GM19438 (cell line): ENCODE measurements around the gene FGF14.
"Not testable (repeated sequence)": the region's sequence is repeated elsewhere in the genome, so short reads cannot be mapped to it uniquely, and the experiment has no call there.

ENCODE experiments used
- ATAC-seq: cut with Tn5 transposase; IDR thresholded peaks from one replicate; pipeline ENCODE4 v1.9.1; 2021; ENCODE audit warnings: low read depth; ENCODE audit not compliant: unreplicated experiment

Gene FGF14

DNA sequence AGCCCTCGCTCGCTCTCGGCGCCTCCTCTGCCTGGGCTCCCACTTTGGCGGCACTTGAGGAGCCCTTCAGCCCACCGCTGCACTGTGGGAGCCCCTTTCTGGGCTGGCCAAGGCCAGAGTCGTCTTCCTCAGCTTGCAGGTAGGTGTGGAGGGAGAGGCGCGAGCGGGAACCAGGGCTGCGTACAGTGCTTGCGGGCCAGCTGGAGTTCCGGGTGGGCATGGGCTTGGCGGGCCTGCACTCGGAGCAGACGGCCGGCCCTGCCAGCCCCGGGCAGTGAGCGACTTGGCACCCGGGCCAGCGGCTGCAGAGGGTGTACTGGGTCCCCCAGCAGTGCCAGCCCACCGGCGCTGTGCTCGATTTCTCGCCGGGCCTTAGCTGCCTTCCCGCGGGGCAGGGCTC lies 333.5 kb downstream of the FGF14 start:
- not testable (repeated sequence) for ATAC-seq

DNA sequence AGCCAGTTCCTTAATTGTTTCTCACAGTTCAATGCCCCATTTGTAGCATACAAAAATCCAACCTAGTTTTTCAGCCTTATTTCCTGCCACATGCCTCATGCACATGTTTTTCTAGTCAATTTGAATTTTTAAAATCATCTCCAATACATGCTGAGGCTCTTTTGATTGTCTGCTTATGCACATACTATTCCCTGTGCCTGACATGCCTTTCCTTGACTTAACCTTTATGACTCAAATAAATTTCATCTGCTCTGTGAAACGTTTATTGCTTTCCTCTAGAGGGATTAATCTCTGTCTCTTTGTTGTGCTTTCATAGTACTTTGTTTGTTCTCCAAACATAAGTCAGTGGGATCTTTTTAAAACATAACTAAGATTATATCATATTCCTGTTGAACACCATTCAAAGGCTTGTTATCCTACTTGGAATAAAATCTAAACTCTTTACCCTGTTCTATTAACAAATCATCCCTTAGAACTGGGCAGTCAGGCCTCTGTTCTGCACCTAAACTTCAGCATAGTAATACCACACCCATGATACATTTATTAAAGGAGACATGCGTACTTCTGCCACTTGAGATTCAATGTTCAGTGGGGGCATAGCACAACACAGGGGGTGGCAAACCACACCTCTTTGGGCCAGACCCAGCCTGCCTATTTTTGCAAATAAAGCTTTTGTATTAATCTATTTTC lies 346.6 kb downstream of the FGF14 start:
- ATAC-seq: no peak

DNA sequence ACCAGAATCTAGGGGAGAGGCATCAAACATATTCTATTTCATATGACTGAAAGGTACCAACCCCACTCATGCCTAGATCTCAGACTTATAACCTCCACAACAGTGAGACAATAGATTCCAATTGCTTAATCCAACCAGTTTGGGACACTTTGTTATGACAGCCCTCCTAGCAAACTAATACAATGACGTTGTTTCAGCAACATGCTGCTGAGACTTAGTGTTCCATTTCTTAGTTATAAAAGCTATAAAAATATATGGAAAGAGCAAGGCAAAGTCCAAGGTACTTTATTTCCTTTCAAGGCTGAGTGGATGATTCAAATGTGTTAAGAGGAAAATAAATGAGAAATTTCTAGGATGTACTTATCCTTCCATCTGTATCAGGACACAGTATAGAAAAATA lies 352.0 kb downstream of the FGF14 start:
- ATAC-seq: no peak

DNA sequence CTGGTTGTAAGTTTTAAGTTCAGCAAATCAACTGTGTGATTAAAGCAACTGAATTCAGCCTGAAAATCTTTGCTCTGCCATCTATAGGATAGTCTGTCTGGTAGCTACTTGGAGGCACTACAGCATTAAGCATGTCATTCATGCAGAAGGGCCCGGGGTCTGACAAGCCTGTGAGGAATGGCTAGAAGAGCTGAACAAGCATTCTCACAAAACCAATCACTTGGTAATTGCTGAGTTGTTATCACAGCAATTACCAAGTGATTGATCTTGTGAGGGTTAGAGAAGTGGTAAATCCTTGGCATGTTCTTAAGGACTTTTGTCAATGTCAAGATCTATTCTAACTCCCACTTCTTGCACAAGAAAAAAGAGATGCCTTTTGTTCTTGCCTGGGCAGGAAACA lies 356.1 kb downstream of the FGF14 start:
- no peak for ATAC-seq

DNA sequence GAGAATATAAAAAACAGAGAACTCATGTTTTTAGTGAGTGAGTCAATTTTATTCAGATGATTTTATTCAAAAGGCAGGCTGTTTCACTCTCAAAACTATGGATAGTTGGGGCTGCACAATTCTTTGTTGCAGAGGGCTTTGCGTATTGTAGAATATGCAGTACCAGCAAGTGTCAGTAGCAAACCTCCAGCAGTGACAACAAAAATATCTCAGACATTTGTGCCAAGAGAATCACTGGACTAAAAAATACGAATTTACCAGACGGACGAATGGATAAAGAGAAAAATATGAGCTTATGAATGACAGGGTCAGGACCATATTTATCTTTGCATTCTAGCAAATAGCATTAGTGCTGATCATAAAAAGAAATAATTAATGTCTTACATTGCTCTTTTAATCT lies 359.1 kb downstream of the FGF14 start:
- ATAC-seq: no peak

DNA sequence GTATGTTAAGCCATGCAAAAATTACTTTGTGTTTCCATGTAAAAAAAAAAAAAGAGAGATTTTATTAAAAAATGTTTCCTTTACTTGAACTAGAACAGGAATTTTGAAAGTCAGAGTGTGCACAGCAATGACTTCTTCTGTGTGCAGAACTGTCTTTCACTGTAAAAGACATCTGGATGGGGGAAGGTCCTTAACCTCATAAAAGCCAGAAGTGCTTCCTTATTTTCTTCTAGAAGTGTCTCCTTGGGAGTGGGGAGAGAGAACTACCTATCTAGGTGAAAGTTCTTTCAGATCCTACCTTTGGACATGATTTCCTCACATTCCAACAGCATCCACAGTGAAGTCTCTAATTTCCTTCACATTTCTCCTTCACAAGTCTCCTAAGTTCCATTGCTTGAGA lies 360.3 kb downstream of the FGF14 start:
- ATAC-seq: no peak

DNA sequence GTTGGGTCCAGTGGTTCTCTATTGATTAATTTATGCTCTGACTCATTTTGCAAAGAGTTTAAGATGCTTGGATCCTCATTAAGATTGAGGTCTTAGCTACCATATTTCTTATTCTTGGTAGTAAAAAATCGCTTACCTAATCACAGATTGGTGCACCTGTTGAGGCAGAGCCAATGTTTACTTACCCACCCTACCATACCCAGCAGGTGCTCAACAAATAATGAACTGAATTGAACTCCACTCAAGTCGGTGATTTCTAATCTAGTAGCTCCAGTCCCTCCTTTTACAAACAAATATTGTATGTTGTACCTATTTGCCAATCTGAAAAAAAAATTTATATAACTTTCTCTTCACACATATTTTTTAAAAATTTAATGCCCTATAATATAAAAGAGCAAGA lies 361.0 kb downstream of the FGF14 start:
- ATAC-seq: no peak

- no peak for ATAC-seq
Measured at GRCh38 chr13:102039264-102039663, 362.6 kb downstream of the FGF14 start.

DNA sequence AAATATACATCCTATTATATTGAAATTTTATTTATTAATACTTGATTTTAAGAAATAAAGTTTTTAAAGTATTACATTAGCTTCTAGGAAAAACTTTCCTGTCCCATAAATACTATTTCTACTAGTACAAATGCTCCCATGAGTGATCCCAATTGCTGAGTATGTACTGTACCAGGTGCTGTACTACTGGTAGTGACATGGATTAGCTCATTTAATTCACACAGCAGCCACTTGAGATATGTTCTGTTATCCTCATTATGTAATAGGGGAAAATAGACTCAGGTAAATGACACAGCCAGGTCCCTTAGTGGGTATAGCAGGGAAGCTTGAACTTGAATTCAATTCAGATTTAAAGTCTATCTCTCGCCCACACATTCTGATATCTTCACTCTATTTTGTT lies 363.1 kb downstream of the FGF14 start:
- ATAC-seq: no peak

DNA sequence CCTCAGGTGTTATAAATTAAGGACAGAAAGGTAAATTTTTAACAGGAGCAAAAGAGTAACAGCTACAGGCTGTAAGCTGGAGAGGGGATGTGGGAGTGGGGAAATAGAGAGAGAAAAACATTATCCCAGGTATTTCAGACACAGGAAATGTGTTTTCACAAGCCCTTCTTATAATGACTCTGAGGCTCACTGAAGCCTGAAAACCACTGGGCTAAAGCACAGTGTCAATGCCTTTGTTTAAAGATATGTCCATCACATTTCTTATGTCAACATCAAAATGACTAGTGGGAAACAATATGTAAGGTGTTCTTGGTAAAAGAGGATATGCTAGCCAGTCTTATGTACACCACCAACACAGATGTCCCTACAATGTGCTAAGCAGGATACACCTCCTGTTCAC lies 365.9 kb downstream of the FGF14 start:
- ATAC-seq: no peak

- ATAC-seq: no peak
Measured at GRCh38 chr13:102033857-102034331, 368.0 kb downstream of the FGF14 start.

DNA sequence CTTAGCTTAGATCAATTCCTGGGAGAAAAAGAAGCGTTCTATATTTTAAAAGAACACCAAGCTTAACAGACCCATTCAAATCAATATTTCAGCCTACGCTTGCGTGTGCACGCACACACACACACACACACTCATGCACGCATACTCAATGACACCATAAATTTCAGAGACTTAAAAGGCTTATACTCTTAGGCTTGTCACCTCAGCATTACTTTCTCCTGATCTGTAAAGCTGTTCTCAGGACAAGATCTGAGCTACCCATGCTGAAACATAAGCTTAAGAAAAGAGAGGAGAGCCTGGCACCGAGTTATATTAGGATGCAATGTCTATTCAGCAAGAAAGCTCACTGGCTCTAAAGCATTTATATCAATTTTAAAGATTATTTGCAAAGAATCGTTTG lies 368.5 kb downstream of the FGF14 start:
- ATAC-seq: no peak

- no peak for ATAC-seq
Measured at GRCh38 chr13:102028868-102029267, 373.0 kb downstream of the FGF14 start.

- no peak for ATAC-seq
Measured at GRCh38 chr13:102028206-102028605, 373.6 kb downstream of the FGF14 start.

- ATAC-seq: no peak
Measured at GRCh38 chr13:102021777-102022176, 380.1 kb downstream of the FGF14 start.

DNA sequence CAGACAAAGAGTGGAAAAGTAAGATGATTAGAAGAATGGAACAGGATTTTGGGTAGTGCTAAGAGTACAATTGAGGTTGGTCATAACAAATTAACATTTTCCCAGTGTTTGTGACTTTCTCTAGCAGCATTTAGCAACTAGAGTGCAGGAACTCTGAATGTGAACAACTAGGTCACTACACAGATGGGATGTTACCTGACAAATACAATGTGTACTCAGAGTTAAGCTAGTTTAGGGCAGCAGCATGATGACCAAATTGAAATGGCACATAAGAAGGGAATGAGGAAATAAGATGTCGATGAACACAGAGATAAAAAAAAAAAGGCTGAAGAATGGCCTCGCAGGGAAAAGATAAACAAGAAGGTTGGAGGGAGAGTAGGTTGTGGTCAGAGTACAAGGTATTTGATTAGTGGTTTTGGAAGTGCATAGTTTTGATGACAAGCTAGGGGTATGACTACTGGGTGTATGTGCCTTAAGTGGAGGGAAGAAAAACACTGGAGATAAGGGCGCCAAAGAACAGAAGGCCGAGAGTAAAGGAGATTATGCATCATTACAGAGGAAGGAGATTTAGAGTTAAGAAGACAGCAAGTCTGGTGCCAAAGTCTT lies 381.1 kb downstream of the FGF14 start:
- ATAC-seq: no peak

DNA sequence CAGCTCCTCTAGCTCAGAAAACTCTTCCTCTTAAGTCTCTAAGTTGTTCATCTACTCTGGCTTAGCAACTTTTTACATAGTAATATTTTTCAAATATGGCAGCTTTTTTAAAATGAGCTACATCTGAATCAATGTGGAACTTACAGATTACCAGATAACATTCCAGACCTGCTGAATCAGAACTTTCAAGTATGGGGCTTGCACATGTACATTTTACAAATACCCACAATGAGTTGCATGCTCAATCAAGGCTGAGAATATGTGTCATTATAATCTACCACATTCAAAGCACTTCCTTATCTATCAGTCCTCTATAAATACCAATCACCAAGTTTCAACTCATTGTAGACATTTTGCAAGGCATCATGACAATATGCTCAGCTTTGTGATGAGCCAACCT lies 383.1 kb downstream of the FGF14 start:
- ATAC-seq: no peak

GRCh38 chr13:102017248-102017647 lies 384.6 kb downstream of the FGF14 start:
- no peak for ATAC-seq

- ATAC-seq: no peak
Measured at GRCh38 chr13:102012299-102013293, 389.3 kb downstream of the FGF14 start.

DNA sequence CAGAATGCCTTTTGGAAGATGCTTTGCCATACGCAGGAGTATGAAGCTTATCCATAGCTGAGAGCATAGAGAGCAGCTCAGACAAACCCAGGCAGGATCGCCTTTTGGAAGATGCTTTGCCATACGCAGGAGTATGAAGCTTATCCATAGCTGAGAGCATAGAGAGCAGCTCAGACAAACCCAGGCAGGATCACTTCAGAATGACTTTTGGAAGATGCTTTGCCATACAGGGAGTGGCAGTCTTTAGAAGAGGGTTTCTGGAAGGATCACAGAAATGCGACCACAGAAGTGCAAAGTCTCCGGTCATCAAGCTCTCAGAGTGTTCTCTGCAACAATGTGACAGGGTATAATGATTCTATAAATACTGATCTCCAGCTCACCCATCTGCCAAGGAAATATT lies 390.4 kb downstream of the FGF14 start:
- ATAC-seq: not testable (repeated sequence)

GRCh38 chr13:102003848-102004570 lies 397.8 kb downstream of the FGF14 start:
- no peak for ATAC-seq
